Esophagus muscularis mucosa (tissue), 4 donors: Measurements from ENCODE around the gene DHRS12. TPM values are rescaled to one million over a fixed set of nuclear protein-coding genes. Genes with fewer than 3 reads are reported as not detected.

Experiments
- DNase-seq: peaks from one replicate; pipeline ENCODE4 v3.0.0-alpha.2; 2017; ENCODE audit errors: extremely low spot score
- H3K27ac ChIP-seq, 4 donors: fragments of 200-600 bp; sonication (generic); replicated peaks in 1 of 4; 1 replicate in 3 of 4; 2 replicates in 1 of 4; pipeline ENCODE4 v1.5.1; 2016 to 2019; ENCODE audit warnings: mild to moderate bottlenecking in 1 of 4
- H3K27me3 ChIP-seq, 4 donors: fragments of 200-600 bp; sonication (generic); one replicate each; pipeline versions ENCODE4 v1.5.1 to v1.6.0; 2016 to 2019
- H3K36me3 ChIP-seq, 4 donors: fragments of 200-600 bp; sonication (generic); one replicate each; pipeline ENCODE4 v1.5.1; 2016 to 2019
- H3K4me1 ChIP-seq, 4 donors: fragments of 200-600 bp; sonication (generic); one replicate each; pipeline ENCODE4 v1.5.1; 2016 to 2019
- H3K4me3 ChIP-seq, 4 donors: fragments of 200-600 bp; sonication (generic); 1 replicate in 2 of 4; 2 replicates in 2 of 4; pipeline ENCODE4 v1.5.1; 2016 to 2019; ENCODE audit warnings: mild to moderate bottlenecking in 4 of 4, moderate library complexity in 1 of 4
- H3K9me3 ChIP-seq, 4 donors: fragments of 200-600 bp; sonication (generic); 1 replicate in 3 of 4; 2 replicates in 1 of 4; pipeline ENCODE4 v1.5.1; 2016 to 2019
- EP300 ChIP-seq: sonication (generic); formaldehyde crosslinking; IDR thresholded peaks from one replicate; pipeline ENCODE4 v1.6.1; 2017; ENCODE audit warnings: antibody characterized with exemption
- POLR2A ChIP-seq: fragments of 450-650 bp; IDR thresholded peaks from one replicate; pipeline ENCODE4 v1.6.1; 2017; ENCODE audit warnings: antibody characterized with exemption, moderate library complexity, mild to moderate bottlenecking, low read depth
- POLR2AphosphoS5 ChIP-seq, 2 donors: sonication (generic); formaldehyde crosslinking; IDR thresholded peaks; one replicate each; pipeline ENCODE4 v1.6.1; 2017; ENCODE audit warnings: antibody characterized with exemption in 2 of 2
- WGBS: methylation state at CpG from one replicate; pipeline ENCODE4 v1.1.5; 2018; 5-methylcytosine and 5-hydroxymethylcytosine counted together
- intact Hi-C: fragments of 100-400 bp; cut with DNase I; formaldehyde crosslinking; loops from one replicate; pipeline ENCODE4 v1.15.1; 2023
- total RNA-seq, 4 donors: library from RNA; depleted of rRNA; stranded (reverse); fragments of >200 nt; gene quantifications; one replicate each; pipeline versions ENCODE4 v1.1.0 to v1.2.1, GENCODE V29; 2016
- TF ChIP-seq, protein P1 (sequence below), 3 experiments: fragments of 200-600 bp in 2 of 3; fragments of 450-650 bp in 1 of 3; sonication (generic) in 2 of 3; IDR thresholded peaks; one replicate each; pipeline ENCODE4 v1.5.1; 2017 to 2019; ENCODE audit warnings: antibody characterized with exemption in 3 of 3, mild to moderate bottlenecking in 2 of 3, moderate library complexity in 1 of 3

Gene DHRS12
- total RNA-seq, 4 donors from 2014 or later = 10.3 to 18.6 (median 14.9) TPM

DNA sequence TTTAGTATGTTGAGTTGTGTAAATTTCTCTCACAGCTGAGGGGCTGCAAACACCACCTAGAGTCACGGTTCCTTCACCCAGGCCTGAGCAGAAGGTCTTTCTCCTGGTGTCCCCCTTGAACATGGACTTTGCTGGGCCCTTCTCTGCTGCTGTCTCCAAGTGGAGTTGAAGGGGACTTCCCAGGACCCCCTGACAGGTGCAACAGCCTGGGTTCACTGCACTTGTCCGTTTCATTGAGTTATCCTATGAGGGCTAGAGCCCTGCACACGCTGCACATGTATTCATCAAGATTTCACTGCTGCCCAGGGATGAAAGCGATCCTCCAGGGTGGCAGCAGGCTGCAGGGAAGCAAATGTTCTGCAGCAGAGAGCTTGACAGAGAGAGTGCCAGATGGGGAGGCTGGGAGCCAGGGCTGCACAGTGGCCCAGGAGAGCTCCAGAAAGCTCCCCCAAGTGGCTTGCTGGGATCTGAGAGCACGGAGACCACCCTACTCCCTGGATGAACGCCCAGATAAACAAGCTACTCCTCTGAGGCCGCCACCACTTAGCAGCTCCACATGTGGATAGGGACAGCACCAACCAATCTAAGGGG, 30.7 kb upstream of the DHRS12 start:
- 75% methylated on average over 6 of the region's 7 CpGs for WGBS
- no peak overlapping the region for H3K27ac ChIP-seq
- H3K4me3 ChIP-seq = no peak overlapping the region
- no peaks in the 10 kb centered on the region for H3K9me3 ChIP-seq
- H3K27me3 ChIP-seq = no peaks in the 10 kb centered on the region
- intact Hi-C loops = no loop called here
- H3K36me3 ChIP-seq = no peaks in the 10 kb centered on the region
- TF ChIP-seq, protein P1, sequence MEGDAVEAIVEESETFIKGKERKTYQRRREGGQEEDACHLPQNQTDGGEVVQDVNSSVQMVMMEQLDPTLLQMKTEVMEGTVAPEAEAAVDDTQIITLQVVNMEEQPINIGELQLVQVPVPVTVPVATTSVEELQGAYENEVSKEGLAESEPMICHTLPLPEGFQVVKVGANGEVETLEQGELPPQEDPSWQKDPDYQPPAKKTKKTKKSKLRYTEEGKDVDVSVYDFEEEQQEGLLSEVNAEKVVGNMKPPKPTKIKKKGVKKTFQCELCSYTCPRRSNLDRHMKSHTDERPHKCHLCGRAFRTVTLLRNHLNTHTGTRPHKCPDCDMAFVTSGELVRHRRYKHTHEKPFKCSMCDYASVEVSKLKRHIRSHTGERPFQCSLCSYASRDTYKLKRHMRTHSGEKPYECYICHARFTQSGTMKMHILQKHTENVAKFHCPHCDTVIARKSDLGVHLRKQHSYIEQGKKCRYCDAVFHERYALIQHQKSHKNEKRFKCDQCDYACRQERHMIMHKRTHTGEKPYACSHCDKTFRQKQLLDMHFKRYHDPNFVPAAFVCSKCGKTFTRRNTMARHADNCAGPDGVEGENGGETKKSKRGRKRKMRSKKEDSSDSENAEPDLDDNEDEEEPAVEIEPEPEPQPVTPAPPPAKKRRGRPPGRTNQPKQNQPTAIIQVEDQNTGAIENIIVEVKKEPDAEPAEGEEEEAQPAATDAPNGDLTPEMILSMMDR (IDR thresholded peaks at IDR 0.05) = no peak
- TF ChIP-seq EP300 (no peak), POLR2AphosphoS5 (IDR thresholded peaks at IDR 0.05) (no peak), POLR2A (no peak)
- H3K4me1 ChIP-seq = peaks cover 0 to 4% (median 2%) of the 10 kb centered on the region in 4 donors
- no peak for DNase-seq

DNA sequence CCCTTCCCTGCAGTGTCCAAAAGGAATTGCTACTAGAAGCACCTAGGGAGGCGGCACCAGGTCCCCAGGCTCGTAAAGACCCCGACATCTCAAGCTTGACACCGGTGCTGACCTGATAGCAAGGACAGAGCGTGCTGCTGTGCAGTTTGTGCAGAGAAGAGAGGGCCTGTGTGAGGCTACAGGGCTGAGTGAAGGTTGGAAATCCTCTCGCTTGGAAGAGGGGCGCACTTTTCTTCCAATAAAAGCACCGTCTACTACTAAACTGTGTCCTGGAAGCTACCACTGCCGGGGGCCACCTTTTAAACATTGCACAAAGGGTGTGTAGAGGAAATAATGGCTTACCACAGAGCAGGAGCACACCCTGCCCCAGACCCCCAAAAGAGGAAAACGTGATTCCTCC, 30.0 kb upstream of the DHRS12 start:
- Histone ChIP-seq H3K4me1 (peaks cover 0 to 4% (median 2%) of the 10 kb centered on the region in 4 donors), H3K4me3 (no peak overlapping the region), H3K27ac (no peak overlapping the region), H3K36me3 (no peaks in the 10 kb centered on the region), H3K27me3 (no peaks in the 10 kb centered on the region), H3K9me3 (no peaks in the 10 kb centered on the region)
- intact Hi-C loops = no loop called here
- DNase-seq = no peak
- WGBS = 82% methylated on average over 7 of the region's 10 CpGs
- TF ChIP-seq POLR2AphosphoS5 (IDR thresholded peaks at IDR 0.05) = no peak

DNA sequence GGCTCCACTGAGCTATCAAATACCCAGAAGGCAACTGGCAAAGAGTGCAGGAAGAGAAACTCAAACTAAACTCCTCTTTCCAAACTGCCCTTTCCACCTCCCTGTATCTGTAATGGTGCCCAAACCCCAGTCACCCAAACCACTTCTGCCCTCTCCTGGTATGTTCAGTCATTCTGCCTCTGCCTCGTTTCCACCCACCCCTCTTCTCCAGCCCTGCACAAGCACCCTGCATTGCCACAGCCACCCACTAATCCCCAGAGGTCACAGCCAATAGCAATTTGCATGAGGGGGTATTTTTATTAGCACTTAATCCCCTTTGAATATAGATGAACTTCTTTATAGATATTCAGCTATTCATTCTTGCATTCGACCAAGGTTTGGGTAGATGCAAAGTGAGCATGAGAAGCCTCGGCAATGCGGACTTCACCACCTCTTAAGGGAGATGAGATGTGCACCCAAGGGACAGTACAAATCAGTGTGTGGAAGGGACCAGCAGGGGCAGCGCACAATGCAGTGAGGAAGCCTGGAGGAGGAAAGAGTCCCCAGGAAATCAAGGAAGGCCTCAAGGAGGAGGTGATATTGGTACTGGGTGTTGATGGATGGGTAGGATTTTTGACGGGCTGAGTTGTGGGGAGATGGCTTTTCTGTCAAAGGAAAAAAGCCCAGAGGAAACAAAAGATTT, 28.6 kb upstream of the DHRS12 start:
- Histone ChIP-seq H3K4me1 (peaks cover 0 to 4% (median 3%) of the 10 kb centered on the region in 4 donors), H3K27me3 (no peaks in the 10 kb centered on the region), H3K36me3 (no peaks in the 10 kb centered on the region), H3K27ac (no peak overlapping the region), H3K4me3 (no peak overlapping the region), H3K9me3 (no peaks in the 10 kb centered on the region)
- DNase-seq = no peak
- 78% methylated on average over 6 of the region's 6 CpGs for WGBS
- intact Hi-C loops = no loop called here
- no peak for TF ChIP-seq EP300
- TF ChIP-seq, protein P1 (IDR thresholded peaks at IDR 0.05) = peak; percentile 25 to 47 (median 41)

DNA sequence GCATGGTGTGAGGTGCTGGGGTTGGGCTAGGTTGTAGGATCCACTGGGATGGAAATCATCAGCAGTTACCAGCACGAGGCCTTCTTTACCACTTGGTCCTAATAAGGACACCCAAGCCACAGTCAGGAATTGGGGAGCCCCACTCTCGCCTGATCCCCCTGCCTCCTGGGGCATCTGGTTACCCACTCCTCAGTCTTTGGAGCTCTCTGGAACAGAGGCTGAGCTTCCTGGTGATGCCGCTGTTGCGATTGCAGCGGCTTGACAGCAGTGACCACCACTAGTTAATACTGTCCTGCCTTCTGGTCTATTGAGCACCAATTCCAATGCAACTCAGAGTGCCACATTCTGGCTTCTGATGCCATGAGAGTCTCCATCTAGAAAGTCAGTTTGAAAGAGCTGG, 27.6 kb upstream of the DHRS12 start:
- intact Hi-C loops = no loop called here
- TF ChIP-seq EP300 (no peak), POLR2AphosphoS5 (IDR thresholded peaks at IDR 0.05) (no peak), POLR2A (no peak)
- TF ChIP-seq, protein P1 (IDR thresholded peaks at IDR 0.05) = no peak
- H3K27ac ChIP-seq = no peak overlapping the region
- H3K9me3 ChIP-seq = no peaks in the 10 kb centered on the region
- H3K36me3 ChIP-seq = no peaks in the 10 kb centered on the region
- 89% methylated on average over 5 of the region's 5 CpGs for WGBS
- peaks cover 9 to 15% (median 13%) of the 10 kb centered on the region in 4 donors for H3K4me1 ChIP-seq
- no peak for DNase-seq
- no peak overlapping the region for H3K4me3 ChIP-seq
- H3K27me3 ChIP-seq = no peaks in the 10 kb centered on the region

DNA sequence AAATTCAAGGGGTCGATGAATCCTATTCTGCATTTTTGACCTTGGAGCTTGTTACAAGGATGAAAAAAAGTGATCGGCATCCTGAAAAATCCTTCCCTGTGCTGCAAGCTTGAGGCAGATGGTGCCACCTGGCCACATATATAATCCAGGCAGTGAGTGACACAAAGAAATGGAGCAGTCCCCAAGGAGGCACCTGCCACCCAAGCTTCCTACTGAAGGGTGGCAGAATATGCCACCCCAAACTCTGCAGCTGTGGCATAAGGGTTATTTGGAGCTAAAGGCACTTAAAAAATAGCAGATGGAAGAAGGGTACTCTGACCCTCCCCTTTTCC, 25.6 kb upstream of the DHRS12 start:
- WGBS = 95% methylated on average over 2 of the region's 2 CpGs
- H3K4me1 ChIP-seq = peaks cover 28 to 35% (median 30%) of the 10 kb centered on the region in 4 donors
- intact Hi-C loops = no loop called here
- H3K27me3 ChIP-seq = no peaks in the 10 kb centered on the region
- no peaks in the 10 kb centered on the region for H3K9me3 ChIP-seq
- no peak for DNase-seq
- no peak for TF ChIP-seq EP300
- no peak for TF ChIP-seq POLR2AphosphoS5 (IDR thresholded peaks at IDR 0.05)
- TF ChIP-seq, protein P1 (IDR thresholded peaks at IDR 0.05) = no peak
- TF ChIP-seq POLR2A = no peak
- no peak overlapping the region for H3K4me3 ChIP-seq
- no peak overlapping the region for H3K27ac ChIP-seq
- H3K36me3 ChIP-seq = no peaks in the 10 kb centered on the region
